ENCODE data around the gene FUT3. TPM values are rescaled to one million over a fixed set of nuclear protein-coding genes. Genes with fewer than 3 reads are reported as not detected.
A peak's percentile ranks its signal among the peaks of the same experiment; 100 is the strongest.

The FUT3 gene
- total RNA-seq, 1 donor from 2014 or later, result 0.84 TPM

DNA sequence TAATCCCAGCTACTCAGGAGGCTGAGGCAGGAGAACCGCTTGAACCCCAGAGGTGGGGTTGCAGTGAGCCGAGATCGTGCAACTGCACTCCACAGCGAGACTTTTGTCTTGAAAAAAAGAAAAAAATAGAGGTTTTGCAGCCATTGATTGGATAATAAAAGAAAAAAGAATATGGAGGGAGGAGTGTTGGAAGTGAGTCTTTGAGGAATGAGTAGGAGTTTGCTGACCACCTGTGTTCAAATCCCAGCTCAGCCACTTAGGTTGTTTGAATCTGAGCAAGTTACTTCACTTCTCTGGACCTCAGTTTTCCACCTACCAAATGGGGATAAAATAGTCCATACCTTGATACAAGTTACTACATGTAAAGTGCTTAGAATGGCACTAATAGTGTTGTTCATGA is 40.1 kb downstream of the FUT3 start:
- H3K79me2 ChIP-seq (ENCODE audit: insufficient read depth, low read length), result no peaks in the 10 kb centered on the region
- no peak for DNase-seq (ENCODE audit: low read depth)
- peaks cover 10% of the 10 kb centered on the region for H3K27me3 ChIP-seq (ENCODE audit: insufficient read depth, low read length)
- H3K27me3 Mint-ChIP-seq (ENCODE audit: low read depth, unreplicated experiment), result peaks cover 19% of the 10 kb centered on the region
- H3K36me3 ChIP-seq (ENCODE audit: insufficient read depth, low read length), result no peaks in the 10 kb centered on the region
- H3K36me3 Mint-ChIP-seq (ENCODE audit: low read depth, unreplicated experiment), result no peaks in the 10 kb centered on the region
- H3K4me3 Mint-ChIP-seq (ENCODE audit: unreplicated experiment), result no peak overlapping the region
- H3K27ac ChIP-seq (ENCODE audit: low read depth, low read length), result no peak overlapping the region
- no peak for TF ChIP-seq EZH2 (IDR thresholded peaks at IDR 0.05; ENCODE audit: insufficient read depth, low read length)
- TF ChIP-seq, protein P1, sequence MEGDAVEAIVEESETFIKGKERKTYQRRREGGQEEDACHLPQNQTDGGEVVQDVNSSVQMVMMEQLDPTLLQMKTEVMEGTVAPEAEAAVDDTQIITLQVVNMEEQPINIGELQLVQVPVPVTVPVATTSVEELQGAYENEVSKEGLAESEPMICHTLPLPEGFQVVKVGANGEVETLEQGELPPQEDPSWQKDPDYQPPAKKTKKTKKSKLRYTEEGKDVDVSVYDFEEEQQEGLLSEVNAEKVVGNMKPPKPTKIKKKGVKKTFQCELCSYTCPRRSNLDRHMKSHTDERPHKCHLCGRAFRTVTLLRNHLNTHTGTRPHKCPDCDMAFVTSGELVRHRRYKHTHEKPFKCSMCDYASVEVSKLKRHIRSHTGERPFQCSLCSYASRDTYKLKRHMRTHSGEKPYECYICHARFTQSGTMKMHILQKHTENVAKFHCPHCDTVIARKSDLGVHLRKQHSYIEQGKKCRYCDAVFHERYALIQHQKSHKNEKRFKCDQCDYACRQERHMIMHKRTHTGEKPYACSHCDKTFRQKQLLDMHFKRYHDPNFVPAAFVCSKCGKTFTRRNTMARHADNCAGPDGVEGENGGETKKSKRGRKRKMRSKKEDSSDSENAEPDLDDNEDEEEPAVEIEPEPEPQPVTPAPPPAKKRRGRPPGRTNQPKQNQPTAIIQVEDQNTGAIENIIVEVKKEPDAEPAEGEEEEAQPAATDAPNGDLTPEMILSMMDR (IDR thresholded peaks at IDR 0.05; ENCODE audit: insufficient read depth, low read depth, low read length), result no peak
- no peaks in the 10 kb centered on the region for H3K9me3 ChIP-seq (ENCODE audit: insufficient read depth, low read depth, low read length)
- H3K4me2 ChIP-seq (ENCODE audit: low read length), result no peak overlapping the region
- H3K27ac Mint-ChIP-seq (ENCODE audit: unreplicated experiment), result no peak overlapping the region
- no peaks in the 10 kb centered on the region for H3K4me1 Mint-ChIP-seq (ENCODE audit: low read depth, unreplicated experiment)
- no peak overlapping the region for H3K9ac ChIP-seq (ENCODE audit: low read length)
- FAIRE-seq, result no peak
- no peaks in the 10 kb centered on the region for H3K4me1 ChIP-seq (ENCODE audit: insufficient read depth, low read length)
- H3K4me3 ChIP-seq (ENCODE audit: insufficient read depth, low read depth, low read length), result no peak overlapping the region
- no peaks in the 10 kb centered on the region for H3K9me3 Mint-ChIP-seq (ENCODE audit: unreplicated experiment)
- no peaks in the 10 kb centered on the region for H4K20me1 ChIP-seq (ENCODE audit: insufficient read depth, low read length)
- no peak overlapping the region for H2AFZ ChIP-seq (ENCODE audit: low read depth, low read length)

DNA sequence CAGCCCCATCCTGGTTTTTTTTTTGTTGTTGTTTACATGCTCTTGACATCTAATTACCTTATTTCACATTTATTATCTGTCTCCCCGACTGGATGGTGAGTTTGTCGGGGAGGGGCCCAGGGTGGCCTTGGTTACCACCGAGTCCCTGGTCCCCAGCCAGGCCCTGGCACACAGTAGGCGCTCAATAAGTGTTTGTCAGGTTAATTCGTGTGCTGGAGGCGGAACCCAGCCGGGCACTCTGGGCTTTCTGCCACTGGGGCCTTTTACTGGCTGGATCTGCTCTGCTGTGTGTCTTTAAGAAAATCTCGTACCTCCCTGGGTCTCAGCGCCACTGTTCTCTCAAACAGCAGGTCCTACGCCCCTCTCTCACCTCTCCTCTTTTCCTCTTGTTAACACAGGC is 41.8 kb downstream of the FUT3 start:
- Histone ChIP-seq H4K20me1 (ENCODE audit: insufficient read depth, low read length) (no peaks in the 10 kb centered on the region), H3K36me3 (ENCODE audit: insufficient read depth, low read length) (no peaks in the 10 kb centered on the region), H3K27me3 (ENCODE audit: insufficient read depth, low read length) (peaks cover 13% of the 10 kb centered on the region), H3K4me3 (ENCODE audit: insufficient read depth, low read depth, low read length) (no peak overlapping the region), H2AFZ (ENCODE audit: low read depth, low read length) (no peak overlapping the region), H3K9ac (ENCODE audit: low read length) (no peak overlapping the region), H3K27ac (ENCODE audit: low read depth, low read length) (no peak overlapping the region), H3K4me1 (ENCODE audit: insufficient read depth, low read length) (no peaks in the 10 kb centered on the region), H3K4me2 (ENCODE audit: low read length) (no peak overlapping the region), H3K9me3 (ENCODE audit: insufficient read depth, low read depth, low read length) (no peaks in the 10 kb centered on the region), H3K79me2 (ENCODE audit: insufficient read depth, low read length) (no peaks in the 10 kb centered on the region)
- TF ChIP-seq, protein P1 (IDR thresholded peaks at IDR 0.05; ENCODE audit: insufficient read depth, low read depth, low read length), result no peak
- no peak for TF ChIP-seq EZH2 (IDR thresholded peaks at IDR 0.05; ENCODE audit: insufficient read depth, low read length)
- no peak for FAIRE-seq
- Mint-ChIP-seq H3K4me3 (ENCODE audit: unreplicated experiment) (peak overlapping the region; percentile 50), H3K27me3 (ENCODE audit: low read depth, unreplicated experiment) (peaks cover 23% of the 10 kb centered on the region), H3K36me3 (ENCODE audit: low read depth, unreplicated experiment) (no peaks in the 10 kb centered on the region), H3K27ac (ENCODE audit: unreplicated experiment) (no peak overlapping the region), H3K9me3 (ENCODE audit: unreplicated experiment) (no peaks in the 10 kb centered on the region), H3K4me1 (ENCODE audit: low read depth, unreplicated experiment) (no peaks in the 10 kb centered on the region)
- DNase-seq (ENCODE audit: low read depth), result no peak

GRCh38 chr19:5809053-5809452 is 42.2 kb downstream of the FUT3 start:
- H2AFZ ChIP-seq (ENCODE audit: low read depth, low read length), result no peak overlapping the region
- H3K4me2 ChIP-seq (ENCODE audit: low read length), result no peak overlapping the region
- Mint-ChIP-seq H3K4me1 (ENCODE audit: low read depth, unreplicated experiment) (no peaks in the 10 kb centered on the region), H3K9me3 (ENCODE audit: unreplicated experiment) (no peaks in the 10 kb centered on the region), H3K4me3 (ENCODE audit: unreplicated experiment) (no peak overlapping the region), H3K36me3 (ENCODE audit: low read depth, unreplicated experiment) (no peaks in the 10 kb centered on the region), H3K27me3 (ENCODE audit: low read depth, unreplicated experiment) (peaks cover 27% of the 10 kb centered on the region), H3K27ac (ENCODE audit: unreplicated experiment) (no peak overlapping the region)
- no peaks in the 10 kb centered on the region for H4K20me1 ChIP-seq (ENCODE audit: insufficient read depth, low read length)
- no peak overlapping the region for H3K27ac ChIP-seq (ENCODE audit: low read depth, low read length)
- H3K27me3 ChIP-seq (ENCODE audit: insufficient read depth, low read length), result peaks cover 16% of the 10 kb centered on the region
- H3K36me3 ChIP-seq (ENCODE audit: insufficient read depth, low read length), result no peaks in the 10 kb centered on the region
- no peak for FAIRE-seq
- H3K4me3 ChIP-seq (ENCODE audit: insufficient read depth, low read depth, low read length), result no peak overlapping the region
- H3K79me2 ChIP-seq (ENCODE audit: insufficient read depth, low read length), result no peaks in the 10 kb centered on the region
- DNase-seq (ENCODE audit: low read depth), result no peak
- H3K4me1 ChIP-seq (ENCODE audit: insufficient read depth, low read length), result no peaks in the 10 kb centered on the region
- H3K9ac ChIP-seq (ENCODE audit: low read length), result no peak overlapping the region
- no peaks in the 10 kb centered on the region for H3K9me3 ChIP-seq (ENCODE audit: insufficient read depth, low read depth, low read length)
- TF ChIP-seq, protein P1 (IDR thresholded peaks at IDR 0.05; ENCODE audit: insufficient read depth, low read depth, low read length), result no peak
- TF ChIP-seq EZH2 (IDR thresholded peaks at IDR 0.05; ENCODE audit: insufficient read depth, low read length), result no peak
